HG03060 (cell line): ENCODE results near the gene HELLS.
A peak's percentile ranks its signal among the peaks of the same experiment; 100 is the strongest.
"Not testable (repeated sequence)": the region's sequence is repeated elsewhere in the genome, so short reads cannot be mapped to it uniquely, and the experiment has no call there.

Experiments
- ATAC-seq: cut with Tn5 transposase; IDR thresholded peaks from one replicate; pipeline ENCODE4 v1.9.1; 2021; ENCODE audit warnings: low read depth, moderate number of reproducible peaks; ENCODE audit not compliant: unreplicated experiment

HELLS gene

DNA sequence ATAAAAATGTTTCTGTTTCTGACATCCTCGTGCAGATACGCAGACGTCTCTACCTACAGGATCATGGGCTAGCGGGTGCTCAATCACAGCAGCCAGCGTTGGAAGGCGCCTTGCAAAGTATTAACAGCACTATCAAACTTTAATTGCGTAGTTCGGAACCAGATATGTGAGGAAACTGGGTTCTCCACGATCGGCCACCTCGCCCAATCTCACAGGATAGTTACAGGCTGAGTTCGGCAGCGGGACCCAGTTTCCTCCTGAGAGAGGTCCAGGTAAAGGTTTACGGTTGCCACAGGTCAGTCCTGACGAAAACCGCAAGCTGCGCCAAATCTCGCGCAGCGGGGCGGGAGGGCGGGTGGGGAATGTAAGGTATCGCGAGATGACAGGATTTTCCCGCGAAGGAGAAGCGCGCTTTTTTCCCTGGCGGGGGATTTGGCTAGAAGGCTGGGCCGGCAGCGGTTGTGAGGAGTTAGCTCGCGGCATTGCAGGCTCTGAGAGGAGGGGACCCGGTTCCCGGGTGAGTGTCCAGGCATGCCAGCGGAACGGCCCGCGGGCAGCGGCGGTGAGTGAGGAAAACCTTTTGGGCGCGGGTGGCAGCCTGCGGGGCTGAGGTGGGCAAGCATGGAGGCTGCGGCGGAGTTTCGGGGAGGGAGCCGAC, at the start of gene HELLS:
TSS of gene HELLS (plus strand) at position 398 of the 658 bp plus-strand sequence. CDS start at position 532, 134 bp downstream.
- ATAC-seq = peak; percentile 61

DNA sequence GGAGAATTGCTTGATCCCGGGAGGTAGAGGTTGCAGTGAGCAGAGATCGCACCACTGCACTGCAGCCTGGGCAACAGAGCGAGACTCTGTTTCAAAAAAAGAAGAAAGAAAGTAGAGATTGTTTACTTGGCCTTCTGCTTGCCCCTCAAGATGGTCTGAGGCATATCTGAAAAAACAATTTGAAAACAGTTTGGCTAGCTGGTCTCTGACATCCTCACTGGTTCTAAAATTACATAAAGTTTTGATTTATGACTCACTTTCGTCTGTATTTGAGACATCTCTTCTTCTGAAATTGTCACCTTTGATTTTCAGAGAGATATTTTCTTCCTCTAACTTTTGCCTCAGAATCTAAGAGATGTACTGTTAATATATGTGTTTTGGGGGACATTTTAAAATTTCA, 49.6 kb upstream of the HELLS start:
- peak; percentile 62 for ATAC-seq

DNA sequence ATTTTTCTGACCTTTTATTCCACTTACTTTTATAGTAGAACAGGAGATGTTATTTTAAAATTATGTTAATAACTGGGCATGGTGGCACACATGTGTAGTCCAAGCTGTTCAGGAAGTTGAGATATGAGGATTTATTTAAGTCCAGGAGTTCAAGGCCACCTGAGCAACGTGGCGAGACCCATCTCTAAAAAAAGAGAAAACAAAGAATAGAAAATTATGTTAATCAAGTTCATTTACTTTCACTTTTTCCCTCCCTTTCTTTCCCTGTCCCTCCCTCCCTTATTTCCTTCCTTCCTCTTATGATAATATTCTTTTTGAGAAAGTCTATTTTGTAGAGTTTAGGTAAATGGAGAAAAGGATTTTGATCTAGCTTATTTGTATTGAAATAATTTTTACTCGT, 48.9 kb upstream of the HELLS start:
- ATAC-seq = no peak

DNA sequence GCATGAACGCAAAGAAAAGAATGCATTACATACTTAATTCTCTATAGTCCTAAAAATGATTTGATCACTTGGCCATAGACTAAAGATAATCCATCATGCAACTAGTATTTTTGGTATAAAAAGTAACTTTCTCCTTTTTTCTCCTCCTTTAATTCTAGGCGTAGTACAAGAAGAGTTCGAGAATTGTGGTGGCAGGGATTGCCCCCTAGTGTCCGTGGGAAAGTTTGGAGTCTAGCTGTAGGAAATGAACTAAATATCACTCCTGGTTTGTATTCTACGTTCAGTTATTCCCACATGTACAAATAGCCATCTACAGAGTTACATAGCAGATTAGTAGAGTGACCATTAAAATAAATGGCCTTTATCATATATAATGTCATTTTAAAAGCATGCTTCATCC, 45.5 kb upstream of the HELLS start:
- ATAC-seq = no peak

DNA sequence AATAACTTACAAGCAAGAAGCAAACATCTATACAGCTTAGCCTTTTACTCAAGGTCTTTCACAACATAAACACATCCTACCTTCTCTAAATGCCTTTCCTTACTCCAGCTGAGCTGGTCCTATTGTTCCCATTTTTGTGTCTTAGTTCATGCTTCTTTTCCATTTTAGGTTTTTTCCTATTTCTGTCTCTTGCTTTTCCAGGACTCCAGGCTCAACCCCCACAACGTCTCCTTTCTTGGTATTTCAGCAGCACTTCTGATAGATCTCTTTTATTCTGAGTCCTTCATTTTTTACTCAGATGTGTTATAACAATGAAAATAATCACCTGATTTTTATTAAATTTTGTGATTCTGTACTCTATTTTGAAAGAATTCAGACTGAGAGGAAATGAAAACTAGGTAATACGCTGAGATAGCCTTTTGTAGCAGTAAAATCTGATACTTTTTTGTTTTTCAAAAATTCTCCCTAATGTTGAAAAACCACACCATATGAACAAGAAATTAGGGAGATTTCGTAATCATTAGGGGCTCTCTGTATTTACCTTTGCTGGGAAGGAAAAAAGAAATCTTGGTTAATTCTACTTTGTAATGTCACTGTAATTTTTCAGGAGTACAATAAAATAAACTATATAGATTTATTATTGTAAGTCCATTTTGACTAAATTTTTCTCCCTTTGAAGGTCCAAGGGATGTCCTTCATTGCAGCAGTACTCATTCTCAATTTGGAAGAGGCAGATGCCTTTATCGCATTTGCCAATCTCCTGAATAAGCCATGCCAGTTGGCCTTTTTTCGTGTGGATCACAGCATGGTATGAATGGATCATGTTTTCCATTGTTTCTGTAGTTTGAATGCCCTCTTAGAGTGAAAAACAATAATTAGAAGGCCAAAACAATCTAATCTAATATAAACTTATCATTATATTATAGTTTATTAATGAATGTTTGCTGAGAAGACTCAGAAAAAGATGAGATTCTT, 24.0 kb upstream of the HELLS start:
- no peak for ATAC-seq

DNA sequence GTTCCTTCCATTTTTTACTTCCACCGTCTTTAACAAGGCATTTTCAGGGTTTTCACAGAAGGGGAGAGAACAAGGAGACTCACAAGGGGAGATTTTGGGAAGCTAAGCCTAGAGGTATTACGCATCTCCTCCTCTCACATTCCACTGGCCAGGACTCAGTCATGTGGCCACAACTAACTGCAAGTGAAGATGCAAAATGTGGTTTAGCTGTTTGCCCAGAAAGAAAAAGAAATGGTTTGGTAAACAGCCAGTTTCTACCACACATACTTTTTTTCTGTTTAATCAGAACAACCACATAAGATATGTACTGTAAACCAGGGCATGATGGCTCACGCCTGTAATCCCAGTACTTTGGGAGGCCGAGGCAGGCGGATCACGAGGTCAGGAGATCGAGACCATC, 21.4 kb upstream of the HELLS start:
- ATAC-seq = no peak

DNA sequence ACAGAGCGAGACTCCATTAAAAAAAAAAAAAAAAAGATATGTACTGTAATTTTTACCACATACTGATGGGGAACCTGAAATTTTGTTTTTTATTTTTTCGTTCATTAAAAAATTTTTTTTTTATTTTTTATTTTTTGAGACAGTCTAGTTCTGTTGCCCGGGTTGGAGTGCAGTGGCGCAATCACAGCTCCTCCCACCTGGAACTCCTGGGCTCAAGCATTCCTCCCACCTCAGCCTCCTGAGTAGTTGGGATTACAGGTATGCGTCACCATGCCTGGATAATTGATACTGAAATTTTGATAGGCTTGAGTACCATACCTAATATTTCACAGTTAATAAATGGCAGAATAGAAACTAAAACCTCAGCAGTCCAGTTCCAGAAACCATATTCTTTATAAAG, 20.9 kb upstream of the HELLS start:
- ATAC-seq = no peak

DNA sequence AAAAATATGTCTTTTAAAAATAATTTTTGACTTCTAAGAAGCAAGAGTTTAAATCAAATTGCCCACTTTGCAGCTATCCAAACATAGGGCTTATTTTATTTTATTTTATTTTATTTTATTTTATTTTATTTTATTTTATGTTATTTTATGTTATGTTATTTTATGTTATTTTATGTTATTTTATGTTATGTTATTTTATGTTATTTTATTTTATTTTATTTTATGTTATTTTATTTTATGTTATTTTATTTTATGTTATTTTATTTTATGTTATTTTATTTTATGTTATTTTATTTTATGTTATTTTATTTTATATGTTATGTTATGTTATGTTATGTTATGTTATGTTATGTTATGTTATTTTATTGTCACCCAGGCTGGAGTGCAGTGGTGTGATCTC, 14.0 kb upstream of the HELLS start:
- ATAC-seq = not testable (repeated sequence)

DNA sequence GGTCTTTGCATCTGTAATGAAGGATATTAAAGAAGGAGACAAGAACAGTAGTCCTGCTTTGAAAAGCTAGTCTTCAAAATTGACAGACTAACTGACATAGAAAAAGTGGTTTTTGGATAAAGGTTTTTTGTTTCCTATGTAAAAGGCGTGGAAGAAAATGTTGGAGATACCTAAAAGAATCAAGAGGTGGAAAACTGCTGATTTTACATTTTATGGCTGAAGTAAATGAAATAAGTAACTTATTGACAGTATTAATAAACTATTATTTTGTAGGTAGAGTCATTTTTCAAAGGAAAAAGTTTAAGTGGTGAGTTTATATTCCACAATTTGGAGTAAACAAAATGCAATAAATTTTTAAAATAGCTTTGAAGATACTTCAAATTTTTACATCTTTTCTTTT, 12.6 kb upstream of the HELLS start:
- no peak for ATAC-seq

DNA sequence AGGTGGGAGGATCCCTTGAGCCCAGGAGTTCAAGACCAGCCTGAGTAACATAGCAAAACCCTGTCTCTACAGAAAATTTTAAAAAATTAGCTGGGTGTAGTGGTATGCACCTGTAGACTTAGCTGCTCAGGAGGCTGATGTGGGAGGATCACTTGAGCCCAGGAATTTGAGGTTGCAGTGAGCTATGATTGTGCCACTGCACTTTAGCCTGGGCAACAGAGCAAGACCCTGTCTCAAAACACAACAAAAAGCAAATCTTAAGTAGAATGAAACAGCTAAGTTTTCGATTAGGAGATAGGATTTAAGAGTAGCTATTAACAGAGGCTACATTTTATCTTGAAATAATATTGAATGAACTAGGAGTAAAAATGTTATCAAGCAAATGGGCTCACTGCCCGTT, 3.3 kb upstream of the HELLS start:
- ATAC-seq = not testable (repeated sequence)

DNA sequence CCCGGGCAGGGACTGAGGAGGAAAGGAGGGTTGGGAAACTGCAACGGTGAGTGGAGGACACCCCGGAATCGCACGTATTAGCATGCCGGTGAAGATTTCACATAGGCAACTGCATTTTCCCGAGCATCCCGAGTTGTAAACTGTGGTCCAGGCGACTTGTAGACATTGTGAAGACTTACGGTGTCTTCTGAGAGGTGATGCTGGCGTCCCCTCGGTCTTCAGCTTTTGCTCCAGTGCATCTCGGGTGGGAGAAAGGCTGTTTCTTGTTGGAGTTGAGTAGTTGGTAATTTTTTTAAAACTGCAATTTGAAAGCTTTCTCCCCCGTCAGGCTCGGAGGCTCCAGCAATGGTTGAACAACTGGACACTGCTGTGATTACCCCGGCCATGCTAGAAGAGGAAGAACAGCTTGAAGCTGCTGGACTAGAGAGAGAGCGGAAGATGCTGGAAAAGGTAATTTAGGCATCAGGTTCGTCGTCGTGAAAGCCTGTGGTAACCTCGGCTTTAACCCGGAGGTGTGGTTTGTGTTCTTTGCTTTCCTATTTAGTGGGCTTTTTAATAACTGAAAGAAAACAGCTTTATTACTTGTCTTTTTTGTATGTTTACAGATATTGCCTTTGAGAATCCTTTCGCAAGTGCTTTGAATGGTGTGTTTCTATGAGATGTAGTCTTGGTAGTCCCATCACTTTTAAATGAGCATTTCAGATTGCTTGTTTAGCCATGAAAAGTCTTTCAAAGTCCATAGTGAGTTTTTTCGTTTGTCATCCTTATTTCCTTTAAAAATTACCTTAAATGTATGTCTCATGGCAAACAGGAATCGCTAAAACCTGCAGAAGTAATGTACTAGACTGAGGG, 687 bp downstream of the HELLS start:
- peak; percentile 9 for ATAC-seq

DNA sequence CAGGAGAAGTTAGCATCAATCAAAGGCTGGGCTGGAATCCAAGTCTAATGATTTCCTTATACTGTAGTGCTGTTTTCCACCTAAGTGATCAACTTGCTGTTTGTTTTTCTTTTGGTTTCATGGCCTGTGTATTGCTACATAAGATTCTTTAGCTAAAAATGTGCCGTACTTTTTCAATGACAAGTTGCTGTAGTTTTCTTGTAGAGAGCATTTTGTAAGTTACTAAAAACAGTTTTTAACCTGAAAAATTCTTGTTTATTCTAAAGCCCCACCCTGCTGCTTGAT, 1.3 kb downstream of the HELLS start:
- no peak for ATAC-seq

DNA sequence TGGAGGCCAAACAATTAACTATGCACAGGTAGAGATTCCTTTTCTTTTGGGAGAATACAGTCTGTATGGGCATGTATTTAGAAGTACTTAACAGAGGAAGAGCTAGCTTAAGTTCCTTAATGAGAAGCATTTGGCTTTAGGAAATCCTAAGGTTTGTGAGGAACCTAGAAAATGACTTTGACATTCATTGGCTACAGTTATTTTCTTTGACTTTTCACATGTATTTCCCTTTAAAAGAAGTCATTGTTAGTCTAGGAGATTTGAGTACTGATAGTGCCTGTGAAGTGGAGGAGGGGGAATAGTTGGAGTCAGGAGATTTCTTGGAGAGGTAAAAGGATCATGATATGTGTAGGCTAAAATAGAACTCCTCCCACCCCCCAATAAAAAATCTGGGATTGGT, 3.6 kb downstream of the HELLS start:
- ATAC-seq = no peak

DNA sequence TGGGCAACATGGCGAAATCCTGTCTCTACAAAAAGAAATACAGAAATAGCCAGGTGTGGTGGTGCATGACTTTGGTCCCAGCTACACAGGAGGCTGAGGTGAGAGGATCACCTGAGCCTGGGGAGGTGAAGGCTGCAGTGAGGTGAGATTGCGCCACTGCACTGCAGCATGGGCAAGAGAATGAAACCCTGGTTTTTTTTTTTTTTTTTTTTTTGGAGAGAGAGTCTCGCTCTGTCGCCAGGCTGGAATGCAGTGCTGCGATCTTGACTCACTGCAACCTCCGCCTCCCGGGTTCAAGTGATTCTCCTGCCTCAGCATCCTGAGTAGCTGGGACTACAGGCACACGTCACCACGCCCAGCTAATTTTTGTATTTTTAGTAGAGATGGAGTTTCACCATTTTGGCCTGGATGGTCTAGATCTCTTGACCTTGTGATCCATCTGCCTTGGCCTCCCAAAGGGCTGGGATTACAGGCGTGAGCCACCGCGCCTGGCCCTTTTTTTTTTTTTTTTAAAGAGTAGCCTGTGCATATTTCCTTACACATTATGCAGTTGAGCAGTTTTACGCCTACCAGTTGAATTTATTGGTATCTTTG, 22.2 kb downstream of the HELLS start:
- ATAC-seq = not testable (repeated sequence)

DNA sequence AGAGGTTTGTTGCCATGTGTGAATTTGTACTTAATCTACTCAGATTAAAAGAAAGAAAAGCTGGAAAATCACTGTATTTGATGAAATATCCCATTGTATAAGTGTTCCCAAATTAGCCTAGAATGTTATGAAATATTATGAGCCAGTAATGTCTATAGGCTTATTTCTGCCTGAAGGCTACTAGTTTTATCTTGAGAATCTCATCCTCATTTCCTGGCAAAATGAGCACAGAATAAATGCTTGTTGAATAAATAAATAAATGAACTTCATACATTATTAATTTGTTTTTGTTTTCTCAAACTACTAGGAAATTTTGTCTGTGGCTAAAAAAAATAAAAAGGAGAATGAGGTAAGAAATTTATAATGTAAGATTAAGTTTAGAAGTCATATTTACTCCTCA, 25.5 kb downstream of the HELLS start:
- no peak for ATAC-seq

DNA sequence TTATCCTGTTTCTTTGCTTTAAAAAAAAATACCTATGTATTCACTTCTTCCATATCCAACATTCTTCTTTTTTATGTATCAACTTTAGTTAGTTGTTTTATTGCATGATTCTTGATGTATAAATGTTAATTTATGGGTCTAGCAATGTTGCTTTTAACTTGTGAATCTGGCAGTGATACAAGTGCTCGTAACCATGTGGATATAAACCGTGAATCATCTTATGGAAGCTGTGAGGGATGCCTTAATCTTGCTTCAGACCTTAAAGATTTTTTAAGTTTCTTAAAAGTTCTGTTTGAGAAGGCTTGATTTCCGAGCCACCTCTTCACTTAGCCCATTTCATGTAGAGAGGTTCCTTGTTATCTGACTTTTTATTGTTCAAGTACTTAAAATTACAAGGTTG, 25.9 kb downstream of the HELLS start:
- ATAC-seq = no peak

DNA sequence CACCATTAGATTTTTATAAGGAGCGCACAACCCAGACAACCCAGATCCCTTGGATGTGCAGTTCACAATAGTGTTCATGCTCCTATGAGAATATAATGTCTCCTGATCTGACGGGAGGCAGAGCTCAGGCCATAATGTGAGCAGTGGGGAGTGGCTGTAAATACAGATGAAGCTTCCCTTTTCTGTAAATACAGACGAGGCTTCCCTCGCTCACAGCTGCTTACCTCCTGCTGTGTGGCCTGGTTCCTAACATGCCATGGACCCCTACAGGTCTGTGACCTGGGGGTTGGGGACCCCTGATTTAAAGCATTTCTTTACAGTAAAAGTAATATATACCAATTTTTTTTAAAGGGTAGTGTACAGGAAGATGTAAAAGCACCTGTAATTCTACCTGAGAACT, 33.2 kb downstream of the HELLS start:
- ATAC-seq = no peak

DNA sequence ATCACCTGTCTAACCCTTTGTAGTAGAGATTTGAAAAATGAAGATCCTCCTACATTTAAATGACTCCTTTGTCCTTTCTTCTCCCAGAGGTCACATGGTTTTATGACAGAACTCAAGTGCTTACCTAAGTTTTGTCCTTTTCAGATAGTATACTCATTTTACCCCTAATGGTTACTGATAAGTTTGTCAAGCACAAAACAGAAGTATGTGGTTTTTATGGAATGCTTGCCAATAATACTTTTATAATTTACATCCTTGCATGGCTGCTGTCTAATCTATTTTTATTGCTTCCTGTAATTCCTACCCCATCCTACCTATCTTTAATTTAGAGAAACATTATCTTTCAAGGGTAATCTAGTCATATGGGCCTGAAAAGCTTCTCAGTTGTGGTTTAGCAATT, 37.5 kb downstream of the HELLS start:
- no peak for ATAC-seq

DNA sequence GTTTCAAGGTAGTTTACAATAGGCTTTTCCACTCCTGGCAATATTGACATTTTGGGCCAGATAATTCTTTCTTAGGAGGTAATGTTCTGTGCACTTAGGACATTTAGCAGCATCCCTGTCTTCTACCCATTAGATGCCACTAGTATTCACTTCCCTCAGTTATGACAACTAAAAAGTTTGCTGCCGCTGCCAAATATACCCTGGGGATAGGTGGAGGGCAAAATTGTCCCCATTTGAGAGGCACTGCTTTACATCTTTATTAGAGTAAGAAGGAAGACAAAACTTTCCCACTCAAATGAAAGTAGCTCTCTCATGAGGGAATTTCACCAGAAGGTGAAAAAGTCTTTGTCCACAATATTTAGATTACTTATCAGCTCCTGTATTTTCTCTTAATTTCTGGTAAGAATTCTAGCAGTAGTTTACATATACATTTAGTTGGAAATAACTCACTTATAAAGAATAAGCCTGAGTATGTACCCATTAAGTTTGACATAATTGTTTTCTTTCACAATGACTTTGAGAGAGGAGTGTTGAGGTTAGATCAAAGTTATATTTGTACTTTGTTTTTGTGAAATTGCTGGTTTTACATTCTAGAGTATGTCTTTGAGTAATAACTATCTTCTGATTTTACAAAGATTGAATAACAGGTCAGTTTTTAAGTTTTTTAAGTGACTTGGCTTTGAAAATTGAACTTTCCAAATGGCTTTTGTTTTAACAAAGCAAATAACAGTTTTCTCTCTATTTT, 46.0 kb downstream of the HELLS start:
- ATAC-seq = peak; percentile 77
